GM18520 (cell line): ENCODE data around the gene PGM3.

Source experiments
- ATAC-seq: cut with Tn5 transposase; IDR thresholded peaks from one replicate; pipeline ENCODE4 v1.9.1; 2021; ENCODE audit not compliant: unreplicated experiment

Gene PGM3

GRCh38 chr6:83183082-83183828 is 9.8 kb downstream of the PGM3 start:
- no peak for ATAC-seq

- ATAC-seq = no peak
These were observed 11.0 kb downstream of the PGM3 start for GRCh38 chr6:83182114-83182513.

- no peak for ATAC-seq
These were observed 12.6 kb downstream of the PGM3 start for GRCh38 chr6:83180426-83180950.

GRCh38 chr6:83176246-83176645 is 16.8 kb downstream of the PGM3 start:
- ATAC-seq = no peak

GRCh38 chr6:83169511-83169910 is 23.6 kb downstream of the PGM3 start:
- no peak for ATAC-seq

GRCh38 chr6:83169106-83169505 is 24.0 kb downstream of the PGM3 start:
- ATAC-seq = no peak

- no peak for ATAC-seq
These were observed 24.5 kb downstream of the PGM3 start for GRCh38 chr6:83168556-83168955.

GRCh38 chr6:83167726-83168278 is 25.3 kb downstream of the PGM3 start:
- no peak for ATAC-seq

GRCh38 chr6:83160167-83160566 is 32.9 kb downstream of the PGM3 start:
- no peak for ATAC-seq

- no peak for ATAC-seq
These were observed 37.3 kb downstream of the PGM3 start for GRCh38 chr6:83155794-83156193.

- ATAC-seq = no peak
These were observed 39.1 kb downstream of the PGM3 start for GRCh38 chr6:83153883-83154521.

GRCh38 chr6:83152913-83153312 is 40.2 kb downstream of the PGM3 start:
- ATAC-seq = no peak

- no peak for ATAC-seq
These were observed 42.0 kb downstream of the PGM3 start for GRCh38 chr6:83151114-83151513.

GRCh38 chr6:83138758-83139157 is 54.3 kb downstream of the PGM3 start:
- no peak for ATAC-seq

- no peak for ATAC-seq
These were observed 54.8 kb downstream of the PGM3 start for GRCh38 chr6:83138118-83138722.

GRCh38 chr6:83132121-83132520 is 60.9 kb downstream of the PGM3 start:
- ATAC-seq = no peak

GRCh38 chr6:83127976-83128375 is 65.1 kb downstream of the PGM3 start:
- no peak for ATAC-seq

- no peak for ATAC-seq
These were observed 65.8 kb downstream of the PGM3 start for GRCh38 chr6:83127258-83127657.

- no peak for ATAC-seq
These were observed 66.3 kb downstream of the PGM3 start for GRCh38 chr6:83126807-83127206.

- no peak for ATAC-seq
These were observed 66.8 kb downstream of the PGM3 start for GRCh38 chr6:83126223-83126622.

- ATAC-seq = no peak
These were observed 67.6 kb downstream of the PGM3 start for GRCh38 chr6:83125425-83125824.

GRCh38 chr6:83124553-83124952 is 68.5 kb downstream of the PGM3 start:
- no peak for ATAC-seq
